ENCODE results near the gene EAPP.

GRCh38 chr14:34568803-34569202 lies 29.3 kb upstream of the EAPP start:
- no peak for TF ChIP-seq CTCF (IDR thresholded peaks at IDR 0.05)
- TF ChIP-seq POLR2AphosphoS5 (IDR thresholded peaks at IDR 0.05; ENCODE audit: insufficient read depth in 1 of 2, low read depth in 1 of 2) = no peak

Measured in vagina (tissue), 2 donors.